GM12801 (cell line): Measurements from ENCODE around the gene MRGPRE.

Experiments
- TF ChIP-seq, protein P1 (sequence below): IDR thresholded peaks from one replicate; pipeline ENCODE4 v1.5.1; 2011; ENCODE audit warnings: control low read depth; ENCODE audit not compliant: insufficient read length; ENCODE audit errors: extremely low read depth

Gene MRGPRE

DNA sequence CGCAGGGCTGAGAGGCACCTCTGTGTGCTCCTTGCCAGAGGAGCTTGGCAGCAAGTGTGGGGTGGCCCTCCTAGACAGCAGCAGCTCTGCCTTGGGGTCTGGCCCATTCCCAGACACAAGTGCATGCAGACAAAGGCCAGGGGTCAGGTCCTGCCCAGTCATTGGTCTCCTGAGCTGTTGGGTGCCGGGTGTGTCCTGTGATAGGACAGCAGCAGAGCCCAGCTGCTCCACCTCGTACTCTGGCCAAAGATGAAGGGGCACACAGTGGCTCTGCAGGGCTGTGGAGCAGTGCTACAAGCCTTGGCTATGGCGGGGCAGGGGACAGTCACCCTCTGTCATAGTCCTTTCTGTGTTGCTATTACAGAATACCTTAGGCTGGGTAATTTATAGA, 49.8 kb downstream of the MRGPRE start:
- TF ChIP-seq, protein P1, sequence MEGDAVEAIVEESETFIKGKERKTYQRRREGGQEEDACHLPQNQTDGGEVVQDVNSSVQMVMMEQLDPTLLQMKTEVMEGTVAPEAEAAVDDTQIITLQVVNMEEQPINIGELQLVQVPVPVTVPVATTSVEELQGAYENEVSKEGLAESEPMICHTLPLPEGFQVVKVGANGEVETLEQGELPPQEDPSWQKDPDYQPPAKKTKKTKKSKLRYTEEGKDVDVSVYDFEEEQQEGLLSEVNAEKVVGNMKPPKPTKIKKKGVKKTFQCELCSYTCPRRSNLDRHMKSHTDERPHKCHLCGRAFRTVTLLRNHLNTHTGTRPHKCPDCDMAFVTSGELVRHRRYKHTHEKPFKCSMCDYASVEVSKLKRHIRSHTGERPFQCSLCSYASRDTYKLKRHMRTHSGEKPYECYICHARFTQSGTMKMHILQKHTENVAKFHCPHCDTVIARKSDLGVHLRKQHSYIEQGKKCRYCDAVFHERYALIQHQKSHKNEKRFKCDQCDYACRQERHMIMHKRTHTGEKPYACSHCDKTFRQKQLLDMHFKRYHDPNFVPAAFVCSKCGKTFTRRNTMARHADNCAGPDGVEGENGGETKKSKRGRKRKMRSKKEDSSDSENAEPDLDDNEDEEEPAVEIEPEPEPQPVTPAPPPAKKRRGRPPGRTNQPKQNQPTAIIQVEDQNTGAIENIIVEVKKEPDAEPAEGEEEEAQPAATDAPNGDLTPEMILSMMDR: no peak

DNA sequence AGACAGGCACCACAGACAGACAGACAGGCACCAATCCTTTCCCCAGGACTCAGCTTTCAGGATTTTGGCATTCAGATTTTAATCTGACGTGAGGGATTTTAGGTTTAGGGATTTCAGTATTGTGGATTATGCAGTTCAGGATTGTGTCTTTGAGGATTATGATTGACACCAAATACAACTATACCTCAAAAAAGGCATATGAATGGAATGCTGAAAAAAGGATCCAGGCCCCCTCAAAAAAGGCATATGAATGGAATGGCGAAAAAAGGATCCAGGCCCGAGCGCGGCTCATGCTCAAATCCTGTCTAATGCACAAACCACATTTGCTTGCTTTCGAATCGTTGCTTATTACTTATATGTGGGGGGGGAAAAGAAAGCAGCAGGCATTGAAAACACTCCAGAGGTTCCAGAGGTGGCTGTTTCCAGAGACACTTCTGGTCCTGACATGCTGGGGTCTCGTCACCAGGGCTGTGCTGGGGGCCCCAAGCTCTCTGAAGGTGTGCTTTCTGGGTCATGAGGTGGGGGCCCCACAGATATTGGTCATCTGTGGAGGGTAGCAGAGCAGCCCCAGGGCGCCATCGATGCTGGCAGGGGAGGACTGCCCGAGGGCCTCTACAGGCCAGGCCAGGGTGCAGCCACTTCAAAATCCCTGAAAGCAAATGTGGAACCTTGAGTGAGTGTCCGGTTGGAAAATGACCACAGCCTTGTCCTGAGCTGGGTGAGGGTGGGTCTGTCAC, 50.3 kb downstream of the MRGPRE start:
- TF ChIP-seq, protein P1: no peak

DNA sequence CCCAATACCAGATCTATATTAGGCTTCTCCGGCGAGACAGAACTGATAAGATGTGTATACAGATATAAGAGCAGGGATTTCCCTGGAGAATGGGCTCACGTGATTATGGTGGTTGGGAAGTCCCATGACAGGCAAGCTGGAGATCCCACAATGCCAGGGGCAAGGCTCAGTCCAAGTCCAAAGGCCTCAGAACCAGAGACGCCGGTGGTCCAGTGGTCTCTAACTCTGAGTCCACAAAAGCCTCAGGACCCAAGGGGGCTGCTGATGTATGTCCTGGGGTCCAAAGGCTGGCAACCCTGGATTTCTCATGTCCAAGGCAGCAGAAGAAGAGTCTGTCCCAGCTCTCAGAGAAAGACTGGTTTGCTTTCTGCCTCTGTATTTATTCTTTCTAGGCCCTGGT, 51.3 kb downstream of the MRGPRE start:
- TF ChIP-seq, protein P1: no peak

- TF ChIP-seq, protein P1: no peak
Measured at GRCh38 chr11:3178349-3178748, 53.9 kb downstream of the MRGPRE start.

DNA sequence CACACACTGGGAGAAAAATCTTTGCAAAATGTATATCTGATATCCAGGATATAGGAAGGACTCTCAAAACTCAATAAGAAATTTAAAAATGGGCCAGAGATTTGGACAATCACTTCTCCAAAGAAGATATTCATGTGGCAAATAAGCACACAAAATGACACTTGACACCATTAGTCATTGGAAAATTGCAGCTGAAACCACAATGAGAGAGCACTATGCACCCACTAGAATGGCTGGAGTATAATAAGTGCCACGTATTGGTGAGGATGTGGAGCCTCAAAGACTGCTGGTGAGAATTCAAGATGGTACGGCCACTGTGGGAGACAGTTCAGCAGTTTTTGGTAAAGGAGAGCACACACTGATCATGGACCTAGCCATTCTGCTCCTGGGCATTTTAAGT, 54.3 kb downstream of the MRGPRE start:
- TF ChIP-seq, protein P1: no peak
